SK-N-SH treated with all-trans-retinoic acid at 6 μM for 48 hours (cell line): ENCODE results near the gene ZNF536.

Experiments
- ATAC-seq: fragments of 200-7000 bp; cut with Tn5 transposase; 3 replicates; pipeline ENCODE4 v1.9.1; 2020; ENCODE audit warnings: mild to moderate bottlenecking, moderate library complexity
- ARNTL ChIP-seq: fragments of 450-650 bp; formaldehyde crosslinking; IDR thresholded peaks from 2 replicates; pipeline ENCODE4 v1.5.0; 2020; ENCODE audit warnings: low read depth, mild to moderate bottlenecking, moderate library complexity, borderline replicate concordance
- BACH2 ChIP-seq: fragments of 250-450 bp; sonication (Bioruptor Pico); IDR thresholded peaks from 2 replicates; pipeline ENCODE4 v1.9.0; 2021; ENCODE audit warnings: mild to moderate bottlenecking, borderline replicate concordance
- CREB5 ChIP-seq: fragments of 250-450 bp; sonication (Bioruptor Pico); IDR thresholded peaks from 2 replicates; pipeline ENCODE4 v1.5.1; 2020; ENCODE audit warnings: low read depth, mild to moderate bottlenecking, moderate library complexity
- CSDC2 ChIP-seq: fragments of 250-450 bp; sonication (Bioruptor Pico); IDR thresholded peaks from 2 replicates; pipeline ENCODE4 v1.5.0; 2020; ENCODE audit warnings: mild to moderate bottlenecking, moderate library complexity
- CSRNP3 ChIP-seq: fragments of 250-450 bp; sonication (Bioruptor Pico); IDR thresholded peaks from 2 replicates; pipeline ENCODE4 v1.5.1; 2021; ENCODE audit warnings: mild to moderate bottlenecking, moderate library complexity
- ESRRG ChIP-seq: fragments of 250-450 bp; sonication (Bioruptor Pico); IDR thresholded peaks from 2 replicates; pipeline ENCODE4 v1.6.1; 2021; ENCODE audit warnings: mild to moderate bottlenecking
- GLIS3 ChIP-seq: fragments of 250-450 bp; sonication (Bioruptor Pico); IDR thresholded peaks from 2 replicates; pipeline ENCODE4 v1.5.0; 2020; ENCODE audit warnings: mild to moderate bottlenecking, moderate library complexity
- ISL1 ChIP-seq: fragments of 250-450 bp; sonication (Bioruptor Pico); IDR thresholded peaks from 2 replicates; pipeline ENCODE4 v2.1.2; 2022; ENCODE audit warnings: mild to moderate bottlenecking, moderate library complexity
- OSR1 ChIP-seq: fragments of 250-450 bp; sonication (Bioruptor Pico); IDR thresholded peaks from 2 replicates; pipeline ENCODE4 v1.8.0; 2022; ENCODE audit warnings: moderate library complexity, mild to moderate bottlenecking, inconsistent platforms
- PATZ1 ChIP-seq: fragments of 250-450 bp; sonication (Bioruptor Pico); IDR thresholded peaks from 2 replicates; pipeline ENCODE4 v1.8.0; 2020; ENCODE audit warnings: mild to moderate bottlenecking, moderate library complexity, borderline replicate concordance
- POU6F1 ChIP-seq: fragments of 250-450 bp; sonication (Bioruptor Pico); IDR thresholded peaks from 2 replicates; pipeline ENCODE4 v1.8.0; 2021; ENCODE audit warnings: low read depth, mild to moderate bottlenecking, moderate library complexity, borderline replicate concordance
- PPARA ChIP-seq: fragments of 250-450 bp; sonication (Bioruptor Pico); IDR thresholded peaks from 2 replicates; pipeline ENCODE4 v1.5.0; 2020; ENCODE audit warnings: mild to moderate bottlenecking, borderline replicate concordance
- RARB ChIP-seq: fragments of 250-450 bp; sonication (Bioruptor Pico); IDR thresholded peaks from 2 replicates; pipeline ENCODE4 v1.8.0; 2021; ENCODE audit warnings: mild to moderate bottlenecking, moderate library complexity
- SNAI2 ChIP-seq: fragments of 250-450 bp; sonication (Bioruptor Pico); IDR thresholded peaks from 2 replicates; pipeline ENCODE4 v1.5.0; 2020; ENCODE audit warnings: mild to moderate bottlenecking, moderate library complexity
- TCF4 ChIP-seq: fragments of 250-450 bp; sonication (Bioruptor Pico); IDR thresholded peaks from 2 replicates; pipeline ENCODE4 v1.8.0; 2021; ENCODE audit warnings: mild to moderate bottlenecking, moderate library complexity, borderline replicate concordance
- TOX ChIP-seq: fragments of 250-450 bp; sonication (Bioruptor Pico); IDR thresholded peaks from 2 replicates; pipeline ENCODE4 v1.8.0; 2021; ENCODE audit warnings: mild to moderate bottlenecking, moderate library complexity, borderline replicate concordance
- TSHZ2 ChIP-seq: fragments of 250-450 bp; sonication (Bioruptor Pico); IDR thresholded peaks from 2 replicates; pipeline ENCODE4 v1.5.0; 2020; ENCODE audit warnings: mild to moderate bottlenecking, moderate library complexity
- ZC3H10 ChIP-seq: fragments of 250-450 bp; sonication (Bioruptor Pico); IDR thresholded peaks from 2 replicates; pipeline ENCODE4 v1.5.1; 2021; ENCODE audit warnings: mild to moderate bottlenecking, moderate library complexity
- ZFP3 ChIP-seq: fragments of 250-450 bp; sonication (Bioruptor Pico); IDR thresholded peaks from 2 replicates; pipeline ENCODE4 v1.5.0; 2020; ENCODE audit warnings: mild to moderate bottlenecking, moderate library complexity
- ZFP30 ChIP-seq: fragments of 450-650 bp; formaldehyde crosslinking; IDR thresholded peaks from 2 replicates; pipeline ENCODE4 v1.5.0; 2022; ENCODE audit warnings: mild to moderate bottlenecking, moderate library complexity
- ZNF565 ChIP-seq: fragments of 450-650 bp; formaldehyde crosslinking; conservative IDR thresholded peaks from 2 replicates; pipeline ENCODE4 v1.5.0; 2020; ENCODE audit warnings: low read depth, mild to moderate bottlenecking, moderate library complexity
- ZNF70 ChIP-seq: fragments of 450-650 bp; formaldehyde crosslinking; IDR thresholded peaks from 2 replicates; pipeline ENCODE4 v1.5.0; 2020; ENCODE audit warnings: mild to moderate bottlenecking, moderate library complexity
- ZNF8 ChIP-seq: fragments of 450-650 bp; formaldehyde crosslinking; IDR thresholded peaks from 2 replicates; pipeline ENCODE4 v1.5.0; 2020; ENCODE audit warnings: mild to moderate bottlenecking, moderate library complexity

Gene ZNF536

GRCh38 chr19:30355586-30355985, 16.6 kb upstream of the ZNF536 start:
- TF ChIP-seq ISL1 (no peak), ESRRG (CRISPR knock-in tag) (no peak), ZFP30 (CRISPR knock-in tag) (no peak), SNAI2 (CRISPR knock-in tag) (no peak)
- ATAC-seq: no peak

- no peak for TF ChIP-seq GLIS3 (CRISPR knock-in tag)
- TF ChIP-seq TCF4 (CRISPR knock-in tag): no peak
- no peak for TF ChIP-seq ZC3H10 (CRISPR knock-in tag)
- TF ChIP-seq CSDC2 (CRISPR knock-in tag): no peak
- TF ChIP-seq TSHZ2 (CRISPR knock-in tag): no peak
- no peak for TF ChIP-seq CSRNP3 (CRISPR knock-in tag)
- no peak for TF ChIP-seq OSR1 (CRISPR knock-in tag)
- TF ChIP-seq TOX (CRISPR knock-in tag): no peak
- no peak for TF ChIP-seq PPARA (CRISPR knock-in tag)
- no peak for TF ChIP-seq RARB
- TF ChIP-seq ISL1: no peak
- no peak for TF ChIP-seq ZFP3 (CRISPR knock-in tag)
- TF ChIP-seq ARNTL (CRISPR knock-in tag): no peak
- TF ChIP-seq ZNF8 (CRISPR knock-in tag): no peak
- TF ChIP-seq PATZ1 (CRISPR knock-in tag): no peak
- no peak for ATAC-seq
Observed at GRCh38 chr19:30356951-30357579, 15.1 kb upstream of the ZNF536 start.

GRCh38 chr19:30357580-30357954, 14.6 kb upstream of the ZNF536 start:
- no peak for ATAC-seq
- TF ChIP-seq ZNF565 (CRISPR knock-in tag) (no peak), CREB5 (CRISPR knock-in tag) (no peak), PATZ1 (CRISPR knock-in tag) (no peak), POU6F1 (no peak), ZC3H10 (CRISPR knock-in tag) (no peak), TCF4 (CRISPR knock-in tag) (no peak), ZFP3 (CRISPR knock-in tag) (no peak), BACH2 (no peak), ARNTL (CRISPR knock-in tag) (no peak), ZNF70 (CRISPR knock-in tag) (no peak), SNAI2 (CRISPR knock-in tag) (no peak), ZFP30 (CRISPR knock-in tag) (no peak), TOX (CRISPR knock-in tag) (no peak), TSHZ2 (CRISPR knock-in tag) (no peak), OSR1 (CRISPR knock-in tag) (no peak), ESRRG (CRISPR knock-in tag) (no peak), RARB (no peak), GLIS3 (CRISPR knock-in tag) (no peak), PPARA (CRISPR knock-in tag) (no peak)
